ENCODE measurements around the gene CNTRL.

CNTRL gene

GRCh38 chr9:121204611-121205010 is 129.9 kb downstream of the CNTRL start:
- H2AFZ ChIP-seq (ENCODE audit: low read length) = no peak overlapping the region
- no peak overlapping the region for H3K4me2 ChIP-seq (ENCODE audit: low read length)
- H3K9ac ChIP-seq (ENCODE audit: low read length) = no peak overlapping the region
- 0 out of 2 replicates have a peak, but pooled peaks cover 4% of the 10 kb centered on the region for H3F3A ChIP-seq (ENCODE audit: insufficient read depth, low read length)
- H3K27ac ChIP-seq (ENCODE audit: low read depth, low read length, poor library complexity, severe bottlenecking) = no peak overlapping the region
- H3K79me2 ChIP-seq (ENCODE audit: insufficient read depth, low read length) = peaks cover 15% of the 10 kb centered on the region
- no peaks in the 10 kb centered on the region for H3K27me3 ChIP-seq (ENCODE audit: insufficient read depth, low read length)
- TF ChIP-seq, protein P1, sequence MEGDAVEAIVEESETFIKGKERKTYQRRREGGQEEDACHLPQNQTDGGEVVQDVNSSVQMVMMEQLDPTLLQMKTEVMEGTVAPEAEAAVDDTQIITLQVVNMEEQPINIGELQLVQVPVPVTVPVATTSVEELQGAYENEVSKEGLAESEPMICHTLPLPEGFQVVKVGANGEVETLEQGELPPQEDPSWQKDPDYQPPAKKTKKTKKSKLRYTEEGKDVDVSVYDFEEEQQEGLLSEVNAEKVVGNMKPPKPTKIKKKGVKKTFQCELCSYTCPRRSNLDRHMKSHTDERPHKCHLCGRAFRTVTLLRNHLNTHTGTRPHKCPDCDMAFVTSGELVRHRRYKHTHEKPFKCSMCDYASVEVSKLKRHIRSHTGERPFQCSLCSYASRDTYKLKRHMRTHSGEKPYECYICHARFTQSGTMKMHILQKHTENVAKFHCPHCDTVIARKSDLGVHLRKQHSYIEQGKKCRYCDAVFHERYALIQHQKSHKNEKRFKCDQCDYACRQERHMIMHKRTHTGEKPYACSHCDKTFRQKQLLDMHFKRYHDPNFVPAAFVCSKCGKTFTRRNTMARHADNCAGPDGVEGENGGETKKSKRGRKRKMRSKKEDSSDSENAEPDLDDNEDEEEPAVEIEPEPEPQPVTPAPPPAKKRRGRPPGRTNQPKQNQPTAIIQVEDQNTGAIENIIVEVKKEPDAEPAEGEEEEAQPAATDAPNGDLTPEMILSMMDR (IDR thresholded peaks at IDR 0.05; ENCODE audit: low read length) = no peak
- TF ChIP-seq EZH2 (IDR thresholded peaks at IDR 0.05; ENCODE audit: borderline replicate concordance, low read length) = no peak
- H3K36me3 ChIP-seq (ENCODE audit: insufficient read depth, low read length) = no peaks in the 10 kb centered on the region
- no peak overlapping the region for H3K4me3 ChIP-seq (ENCODE audit: low read depth, low read length, poor library complexity, severe bottlenecking)
- no peaks in the 10 kb centered on the region for H4K20me1 ChIP-seq (ENCODE audit: insufficient read depth, low read length)
- H3K4me1 ChIP-seq (ENCODE audit: insufficient read depth, low read length, severe bottlenecking) = peaks cover 40% of the 10 kb centered on the region
- H3K9me2 ChIP-seq (ENCODE audit: low read depth, low read length) = no peaks in the 10 kb centered on the region
- no peaks in the 10 kb centered on the region for H3K9me3 ChIP-seq (ENCODE audit: low read length)

DNA sequence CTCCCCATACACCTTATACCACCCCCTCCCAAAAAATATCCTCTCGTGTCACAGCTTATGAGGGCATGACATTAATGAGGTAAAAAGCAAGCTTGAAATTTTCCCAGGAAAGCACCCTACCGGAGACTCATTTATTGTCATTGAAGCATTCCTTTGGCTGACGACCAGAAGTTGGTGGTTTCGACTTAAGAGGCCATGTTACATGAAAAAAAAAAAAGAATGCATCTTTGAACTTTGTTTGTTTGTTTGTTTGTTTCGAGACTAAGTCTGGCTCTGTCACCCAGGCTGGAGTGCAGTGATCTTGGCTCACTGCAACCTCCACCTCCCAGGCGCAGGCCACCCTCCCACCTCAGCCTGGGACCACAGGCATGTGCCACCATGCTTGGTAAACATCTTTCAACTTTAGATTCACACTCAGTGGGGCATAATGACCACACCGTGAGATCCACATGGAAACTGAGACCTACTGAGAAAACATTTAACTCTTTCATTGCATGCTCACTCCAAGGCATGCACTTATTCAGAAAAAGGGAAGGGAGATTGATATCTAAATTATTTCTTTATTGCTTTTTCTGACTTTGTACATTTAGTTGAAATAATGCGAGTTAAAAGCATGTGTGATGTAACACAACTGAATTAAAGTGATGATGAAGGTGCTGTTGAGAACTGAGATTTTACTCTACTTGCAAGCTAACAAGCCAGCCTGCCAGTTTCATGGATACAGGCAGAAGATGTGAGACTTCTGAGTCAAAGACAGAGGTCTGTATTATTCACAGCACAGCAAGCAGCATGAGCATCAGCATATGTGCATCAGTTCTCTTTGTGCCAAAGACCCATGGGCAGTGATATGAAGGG is 132.0 kb downstream of the CNTRL start:
- no peak overlapping the region for H3K9ac ChIP-seq (ENCODE audit: low read length)
- H3K4me3 ChIP-seq (ENCODE audit: low read depth, low read length, poor library complexity, severe bottlenecking) = no peak overlapping the region
- peaks cover 28% of the 10 kb centered on the region for H3K4me1 ChIP-seq (ENCODE audit: insufficient read depth, low read length, severe bottlenecking)
- no peaks in the 10 kb centered on the region for H3K79me2 ChIP-seq (ENCODE audit: insufficient read depth, low read length)
- H4K20me1 ChIP-seq (ENCODE audit: insufficient read depth, low read length) = no peaks in the 10 kb centered on the region
- H3K4me2 ChIP-seq (ENCODE audit: low read length) = no peak overlapping the region
- no peaks in the 10 kb centered on the region for H3K9me3 ChIP-seq (ENCODE audit: low read length)
- H3K9me2 ChIP-seq (ENCODE audit: low read depth, low read length) = no peaks in the 10 kb centered on the region
- H3K27me3 ChIP-seq (ENCODE audit: insufficient read depth, low read length) = no peaks in the 10 kb centered on the region
- no peaks in the 10 kb centered on the region for H3K36me3 ChIP-seq (ENCODE audit: insufficient read depth, low read length)
- no peak for TF ChIP-seq EZH2 (IDR thresholded peaks at IDR 0.05; ENCODE audit: borderline replicate concordance, low read length)
- TF ChIP-seq, protein P1 (IDR thresholded peaks at IDR 0.05; ENCODE audit: low read length) = no peak
- 0 out of 2 replicates have a peak, but pooled peaks cover 4% of the 10 kb centered on the region for H3F3A ChIP-seq (ENCODE audit: insufficient read depth, low read length)
- peak overlapping the region; percentile 43 for H3K27ac ChIP-seq (ENCODE audit: low read depth, low read length, poor library complexity, severe bottlenecking)
- no peak overlapping the region for H2AFZ ChIP-seq (ENCODE audit: low read length)

DNA sequence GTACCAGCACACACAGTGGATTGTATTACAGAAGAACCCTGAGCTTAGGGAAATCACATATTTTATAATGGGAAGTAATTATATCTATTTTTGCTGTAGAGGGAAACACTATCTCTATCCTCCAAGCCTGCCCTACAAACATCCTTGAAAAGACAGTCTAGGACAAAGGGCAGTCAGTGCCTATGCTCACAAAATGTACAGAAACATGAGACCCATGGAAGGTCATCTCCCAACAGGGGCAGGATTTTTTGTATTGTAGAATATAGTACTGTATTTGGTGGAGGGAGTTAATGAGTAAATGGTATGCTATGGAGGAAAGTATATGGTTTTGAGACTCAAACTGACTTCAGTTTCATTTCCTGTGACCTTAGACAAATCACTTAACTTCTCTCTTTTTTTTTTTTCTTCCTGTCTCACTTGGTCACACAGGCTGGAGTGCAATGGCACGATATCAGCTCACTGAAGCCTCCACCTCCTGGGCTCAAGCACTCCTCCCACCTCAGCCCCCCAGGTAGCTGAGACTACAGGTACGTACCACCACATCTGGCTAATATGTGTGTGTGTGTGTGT is 132.7 kb downstream of the CNTRL start:
- Histone ChIP-seq H4K20me1 (ENCODE audit: insufficient read depth, low read length) (no peaks in the 10 kb centered on the region), H3K36me3 (ENCODE audit: insufficient read depth, low read length) (no peaks in the 10 kb centered on the region), H3K9me2 (ENCODE audit: low read depth, low read length) (no peaks in the 10 kb centered on the region), H3K79me2 (ENCODE audit: insufficient read depth, low read length) (no peaks in the 10 kb centered on the region), H3F3A (ENCODE audit: insufficient read depth, low read length) (0 out of 2 replicates have a peak, but pooled peaks cover 4% of the 10 kb centered on the region), H3K4me1 (ENCODE audit: insufficient read depth, low read length, severe bottlenecking) (peaks cover 25% of the 10 kb centered on the region), H3K4me3 (ENCODE audit: low read depth, low read length, poor library complexity, severe bottlenecking) (no peak overlapping the region), H3K4me2 (ENCODE audit: low read length) (0 out of 2 replicates have a peak overlapping the region, but pooled peaks have one; percentile 1), H3K27me3 (ENCODE audit: insufficient read depth, low read length) (no peaks in the 10 kb centered on the region), H3K9me3 (ENCODE audit: low read length) (no peaks in the 10 kb centered on the region), H3K9ac (ENCODE audit: low read length) (no peak overlapping the region), H3K27ac (ENCODE audit: low read depth, low read length, poor library complexity, severe bottlenecking) (peak overlapping the region; percentile 43), H2AFZ (ENCODE audit: low read length) (no peak overlapping the region)
- TF ChIP-seq, protein P1 (IDR thresholded peaks at IDR 0.05; ENCODE audit: low read length) = no peak

All from OCI-LY1 (cell line).